ENCODE measurements around the gene QTRT2. TPM values are rescaled to one million over a fixed set of nuclear protein-coding genes. Genes with fewer than 3 reads are reported as not detected.

The QTRT2 gene
- total and polyA plus RNA-seq, 10 of the 15 experiments (the other 5 are each of a cell fraction or from before 2014, with no cell fraction given): 17.8 to 42.3 (median 28.7) TPM

GRCh38 chr3:114034787-114035545, 21.6 kb upstream of the QTRT2 start:
- FAIRE-seq (no peak), ATAC-seq (no peak), DNase-seq (ENCODE audit: low read depth, low spot score) (no peak)
- ChIA-PET RAD21 (ENCODE audit: unreplicated experiment) (no interaction called here), CTCF (no interaction called here), POLR2A (no interaction called here), SMC1A (ENCODE audit: uncharacterized antibody, unreplicated experiment) (no interaction called here)
- in situ Hi-C loops (cut with MboI): no loop called here
- H2AFZ ChIP-seq (ENCODE audit: control insufficient read depth, low read depth, low read length): no peak overlapping the region
- H3K4me1 ChIP-seq (ENCODE audit: control insufficient read depth, insufficient read depth, low read length): no peaks in the 10 kb centered on the region
- H3K4me3 ChIP-seq: no peak overlapping the region
- intact Hi-C loops (cut with micrococcal nuclease; ENCODE audit: unreplicated experiment): no loop called here
- H3K27me3 ChIP-seq (replicated peaks in 1 of 2; ENCODE audit: control insufficient read depth in 2 of 2, insufficient read depth in 2 of 2, low read length in 1 of 2): no peaks in the 10 kb centered on the region
- no peaks in the 10 kb centered on the region for H3K9me3 ChIP-seq (replicated peaks; ENCODE audit: control insufficient read depth, insufficient read depth, low read length)
- no peak overlapping the region for H3K27ac ChIP-seq (ENCODE audit: control insufficient read depth, insufficient read depth)
- no peaks in the 10 kb centered on the region for H4K20me1 ChIP-seq (ENCODE audit: control insufficient read depth, insufficient read depth)
- H3K9ac ChIP-seq (ENCODE audit: control insufficient read depth, insufficient read depth, low read length): no peak overlapping the region
- BruUV-seq (replicated peaks): no TSS peak
- no peaks in the 10 kb centered on the region for H3K79me2 ChIP-seq (ENCODE audit: control insufficient read depth, insufficient read depth, low read length)
- WGBS (ENCODE audit: insufficient coverage, insufficient replicate concordance, low lambda C conversion rate, missing lambda C conversion rate): 90% methylated on average over 5 of the region's 5 CpGs
- no peak overlapping the region for H3K4me2 ChIP-seq (ENCODE audit: control insufficient read depth, insufficient read depth)
- no peaks in the 10 kb centered on the region for H3K36me3 ChIP-seq (ENCODE audit: control insufficient read depth in 2 of 2, insufficient read depth in 2 of 2, low read length in 1 of 2)
- TF ChIP-seq MEF2B (IDR thresholded peaks at IDR 0.05; ENCODE audit: partially characterized antibody, poor library complexity, severe bottlenecking) (no peak), SREBF1 (IDR thresholded peaks at IDR 0.05; ENCODE audit: low read length) (no peak), MYB (IDR thresholded peaks at IDR 0.05; ENCODE audit: borderline replicate concordance, low read depth, low read length) (no peak), ATF3 (IDR thresholded peaks at IDR 0.05; ENCODE audit: borderline replicate concordance, extremely low read depth, low read depth, low read length) (no peak), NR2F1 (conservative IDR thresholded peaks at IDR 0.05) (no peak), SKIL (IDR thresholded peaks at IDR 0.05; ENCODE audit: low read depth, poor library complexity, severe bottlenecking) (no peak), NKRF (conservative IDR thresholded peaks at IDR 0.05) (no peak), WRNIP1 (IDR thresholded peaks at IDR 0.05; ENCODE audit: borderline replicate concordance, low read depth, low read length) (no peak), CBX5 (IDR thresholded peaks at IDR 0.05; ENCODE audit: low read depth) (no peak), ZNF592 (IDR thresholded peaks at IDR 0.05) (no peak), MLLT1 (IDR thresholded peaks at IDR 0.05) (no peak), PML (IDR thresholded peaks at IDR 0.05; ENCODE audit: low read length) (no peak), BHLHE40 (IDR thresholded peaks at IDR 0.05; ENCODE audit: borderline replicate concordance in 1 of 2, low read depth in 2 of 2, low read length in 1 of 2) (no peak)

Data from GM12878 (cell line).